22Rv1 (cell line): Measurements from ENCODE around the gene CHMP3.

Source experiments
- ZFX ChIP-seq: fragments of 450-650 bp; IDR thresholded peaks from 2 replicates; pipeline ENCODE4 v1.6.1; 2017; ENCODE audit warnings: antibody characterized with exemption, borderline replicate concordance
- TF ChIP-seq, protein P1 (sequence below): fragments of 450-650 bp; IDR thresholded peaks from 2 replicates; pipeline ENCODE4 v1.5.1; 2017; ENCODE audit warnings: mild to moderate bottlenecking

DNA sequence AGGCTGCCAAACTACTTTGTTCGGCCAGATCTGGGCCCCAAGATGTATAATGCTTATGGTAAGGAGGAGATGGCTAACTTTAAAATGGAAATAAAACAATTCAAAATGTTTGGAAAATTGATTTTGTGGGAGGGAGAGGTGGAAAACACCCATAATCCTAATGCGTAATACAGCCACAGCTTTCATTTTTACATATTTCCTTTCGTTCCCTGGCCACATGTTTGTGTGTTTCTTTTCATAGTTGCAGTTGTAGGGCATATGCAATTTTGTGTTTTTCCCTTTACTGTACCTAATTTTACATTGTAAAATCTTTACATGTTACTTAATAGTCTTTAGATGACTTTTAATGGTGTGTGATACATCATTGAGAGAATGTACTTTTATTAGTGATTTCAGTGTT lies 77.4 kb downstream of the CHMP3 start:
- TF ChIP-seq, protein P1, sequence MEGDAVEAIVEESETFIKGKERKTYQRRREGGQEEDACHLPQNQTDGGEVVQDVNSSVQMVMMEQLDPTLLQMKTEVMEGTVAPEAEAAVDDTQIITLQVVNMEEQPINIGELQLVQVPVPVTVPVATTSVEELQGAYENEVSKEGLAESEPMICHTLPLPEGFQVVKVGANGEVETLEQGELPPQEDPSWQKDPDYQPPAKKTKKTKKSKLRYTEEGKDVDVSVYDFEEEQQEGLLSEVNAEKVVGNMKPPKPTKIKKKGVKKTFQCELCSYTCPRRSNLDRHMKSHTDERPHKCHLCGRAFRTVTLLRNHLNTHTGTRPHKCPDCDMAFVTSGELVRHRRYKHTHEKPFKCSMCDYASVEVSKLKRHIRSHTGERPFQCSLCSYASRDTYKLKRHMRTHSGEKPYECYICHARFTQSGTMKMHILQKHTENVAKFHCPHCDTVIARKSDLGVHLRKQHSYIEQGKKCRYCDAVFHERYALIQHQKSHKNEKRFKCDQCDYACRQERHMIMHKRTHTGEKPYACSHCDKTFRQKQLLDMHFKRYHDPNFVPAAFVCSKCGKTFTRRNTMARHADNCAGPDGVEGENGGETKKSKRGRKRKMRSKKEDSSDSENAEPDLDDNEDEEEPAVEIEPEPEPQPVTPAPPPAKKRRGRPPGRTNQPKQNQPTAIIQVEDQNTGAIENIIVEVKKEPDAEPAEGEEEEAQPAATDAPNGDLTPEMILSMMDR = no peak
- TF ChIP-seq ZFX = no peak
